ENCODE data around the gene CD84. TPM values are rescaled to one million over a fixed set of nuclear protein-coding genes. Genes with fewer than 3 reads are reported as not detected.
"Not testable (repeated sequence)": the region's sequence is repeated elsewhere in the genome, so short reads cannot be mapped to it uniquely, and the experiment has no call there.

Gene CD84
- total RNA-seq, 6 experiments from 2014 or later, result 2.4 to 11.1 (median 3.4) TPM

DNA sequence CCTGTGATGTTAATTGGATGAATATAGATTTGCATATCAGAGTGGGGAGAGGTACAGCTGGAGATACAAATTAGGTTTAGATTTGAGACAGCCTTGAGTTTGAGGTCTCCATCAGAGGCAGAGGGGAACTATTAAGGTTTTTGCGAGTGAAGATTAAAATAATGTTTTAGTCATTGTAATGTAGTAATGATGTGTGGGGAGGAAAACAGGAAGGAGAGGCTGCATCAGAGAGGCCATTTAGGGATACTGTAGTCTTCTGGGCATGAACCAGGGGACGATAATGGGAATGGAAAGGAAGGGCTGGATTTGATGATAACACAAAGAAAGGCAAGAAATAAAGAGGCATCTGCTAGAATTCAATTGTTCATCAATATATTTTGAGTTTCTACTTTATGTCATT is 9.5 kb downstream of the CD84 start:
- no peak for TF ChIP-seq POLR2A (IDR thresholded peaks at IDR 0.05)
- TF ChIP-seq, protein P1, sequence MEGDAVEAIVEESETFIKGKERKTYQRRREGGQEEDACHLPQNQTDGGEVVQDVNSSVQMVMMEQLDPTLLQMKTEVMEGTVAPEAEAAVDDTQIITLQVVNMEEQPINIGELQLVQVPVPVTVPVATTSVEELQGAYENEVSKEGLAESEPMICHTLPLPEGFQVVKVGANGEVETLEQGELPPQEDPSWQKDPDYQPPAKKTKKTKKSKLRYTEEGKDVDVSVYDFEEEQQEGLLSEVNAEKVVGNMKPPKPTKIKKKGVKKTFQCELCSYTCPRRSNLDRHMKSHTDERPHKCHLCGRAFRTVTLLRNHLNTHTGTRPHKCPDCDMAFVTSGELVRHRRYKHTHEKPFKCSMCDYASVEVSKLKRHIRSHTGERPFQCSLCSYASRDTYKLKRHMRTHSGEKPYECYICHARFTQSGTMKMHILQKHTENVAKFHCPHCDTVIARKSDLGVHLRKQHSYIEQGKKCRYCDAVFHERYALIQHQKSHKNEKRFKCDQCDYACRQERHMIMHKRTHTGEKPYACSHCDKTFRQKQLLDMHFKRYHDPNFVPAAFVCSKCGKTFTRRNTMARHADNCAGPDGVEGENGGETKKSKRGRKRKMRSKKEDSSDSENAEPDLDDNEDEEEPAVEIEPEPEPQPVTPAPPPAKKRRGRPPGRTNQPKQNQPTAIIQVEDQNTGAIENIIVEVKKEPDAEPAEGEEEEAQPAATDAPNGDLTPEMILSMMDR (IDR thresholded peaks at IDR 0.05), result no peak
- Histone ChIP-seq H3K4me1 (no peaks in the 10 kb centered on the region), H3K27me3 (no peaks in the 10 kb centered on the region), H3K4me3 (no peak overlapping the region), H3K27ac (no peak overlapping the region), H3K9me3 (no peaks in the 10 kb centered on the region), H3K36me3 (no peaks in the 10 kb centered on the region)
- no peak for ATAC-seq
- 26% methylated on average over 2 of the region's 2 CpGs for WGBS (ENCODE audit: insufficient coverage, low coverage, low lambda C conversion rate, missing lambda C conversion rate)
- intact Hi-C loops (cut with DNase I), result no loop called here
- no peak for DNase-seq

DNA sequence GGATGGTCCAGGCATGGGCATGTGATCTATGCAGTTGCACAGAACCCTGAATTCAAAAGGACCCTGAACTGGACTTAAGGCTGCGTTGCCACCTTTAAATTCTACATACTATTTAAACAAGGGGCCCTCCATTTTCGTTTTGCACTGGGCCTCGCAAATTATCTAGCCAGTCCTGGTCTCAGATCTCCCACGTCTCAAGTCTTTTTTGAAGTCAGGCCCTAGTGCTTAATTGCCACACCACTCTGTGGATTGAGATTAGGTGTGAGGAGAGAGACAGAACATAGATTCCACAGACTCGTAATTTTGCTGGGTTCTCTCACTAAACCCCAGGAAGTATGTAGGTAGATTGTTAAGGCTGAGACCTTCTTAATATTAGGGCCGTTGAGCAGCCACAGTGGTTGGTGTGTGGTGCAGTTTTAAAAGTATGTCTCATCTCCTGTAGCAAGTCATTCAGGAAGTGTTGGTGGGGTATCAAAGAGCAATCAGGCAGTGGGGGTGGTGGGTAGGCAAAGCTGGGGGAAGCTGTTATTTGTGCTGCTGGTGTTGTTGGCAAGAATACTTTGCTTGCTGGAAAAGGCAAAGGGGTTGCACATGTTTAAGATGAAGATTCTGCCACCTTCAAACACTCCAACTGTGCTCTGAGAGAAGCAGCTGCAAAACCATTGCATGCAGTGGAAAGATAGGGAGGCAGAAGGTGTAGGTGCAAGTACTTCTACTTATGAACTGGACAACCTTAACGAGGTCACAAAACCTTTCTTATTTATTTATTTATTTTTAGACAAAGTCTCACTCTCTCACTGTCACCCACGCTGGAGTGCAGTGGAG is 11.2 kb downstream of the CD84 start:
- H3K27ac ChIP-seq, result no peak overlapping the region
- no peaks in the 10 kb centered on the region for H3K9me3 ChIP-seq
- ATAC-seq (peak; percentile 26 to 40 (median 36)), DNase-seq (no peak)
- TF ChIP-seq POLR2A (IDR thresholded peaks at IDR 0.05), result no peak
- TF ChIP-seq, protein P1 (IDR thresholded peaks at IDR 0.05), result no peak
- 60% methylated on average over 7 of the region's 8 CpGs for WGBS (ENCODE audit: insufficient coverage, low coverage, low lambda C conversion rate, missing lambda C conversion rate)
- H3K36me3 ChIP-seq, result no peaks in the 10 kb centered on the region
- intact Hi-C loops (cut with DNase I), result no loop called here
- H3K27me3 ChIP-seq, result no peaks in the 10 kb centered on the region
- H3K4me1 ChIP-seq, result no peaks in the 10 kb centered on the region
- no peak overlapping the region for H3K4me3 ChIP-seq

DNA sequence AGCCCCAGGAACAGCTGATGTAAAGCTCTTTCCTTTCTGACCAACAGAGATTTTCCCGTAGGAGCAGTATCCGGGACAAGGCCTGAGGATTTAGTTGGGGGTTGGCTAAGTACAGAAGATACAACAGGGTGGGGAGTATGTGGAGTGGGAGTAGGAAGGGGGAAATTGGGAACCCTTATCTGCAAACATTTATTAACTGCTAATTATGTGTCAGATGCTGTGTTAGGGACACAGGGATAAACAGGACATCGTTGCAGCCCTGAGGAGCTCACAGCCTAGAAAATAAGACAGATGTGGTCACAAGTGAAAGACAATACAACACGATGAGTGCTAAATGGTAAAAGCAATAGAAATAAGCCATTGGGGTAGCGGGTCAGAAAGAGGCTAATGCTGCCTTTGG is 12.0 kb downstream of the CD84 start:
- no peak for DNase-seq
- TF ChIP-seq, protein P1 (IDR thresholded peaks at IDR 0.05), result no peak
- TF ChIP-seq POLR2A (IDR thresholded peaks at IDR 0.05), result no peak
- Histone ChIP-seq H3K36me3 (no peaks in the 10 kb centered on the region), H3K27me3 (no peaks in the 10 kb centered on the region), H3K4me1 (no peaks in the 10 kb centered on the region), H3K4me3 (no peak overlapping the region), H3K9me3 (no peaks in the 10 kb centered on the region), H3K27ac (no peak overlapping the region)
- no peak for ATAC-seq
- intact Hi-C loops (cut with DNase I), result no loop called here
- 63% methylated on average over 5 of the region's 5 CpGs for WGBS (ENCODE audit: insufficient coverage, low coverage, low lambda C conversion rate, missing lambda C conversion rate)

DNA sequence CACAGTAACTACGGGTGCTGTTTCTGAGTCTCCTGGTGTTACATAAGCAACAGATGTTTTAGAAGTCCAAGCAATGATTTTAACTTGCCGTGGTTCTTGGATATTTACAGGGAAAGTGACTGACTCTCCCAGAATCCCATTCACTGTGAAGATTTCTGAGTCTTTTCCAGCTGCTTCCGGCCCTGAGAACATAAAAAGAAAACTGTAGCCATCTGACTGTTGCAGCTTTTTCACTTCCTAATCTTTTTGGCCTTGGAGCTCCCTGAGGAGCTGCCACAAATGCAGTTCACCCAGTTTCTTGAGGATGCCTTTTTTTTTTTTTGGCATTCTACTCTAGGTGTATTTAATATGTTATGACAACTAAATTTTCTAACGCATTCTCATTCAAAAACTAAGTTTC is 13.7 kb downstream of the CD84 start:
- DNase-seq (no peak), ATAC-seq (no peak)
- intact Hi-C loops (cut with DNase I), result no loop called here
- WGBS (ENCODE audit: insufficient coverage, low coverage, low lambda C conversion rate, missing lambda C conversion rate), result 57% methylated on average over 4 of the region's 4 CpGs
- Histone ChIP-seq H3K27ac (no peak overlapping the region), H3K9me3 (no peaks in the 10 kb centered on the region), H3K4me1 (no peaks in the 10 kb centered on the region), H3K36me3 (no peaks in the 10 kb centered on the region), H3K27me3 (no peaks in the 10 kb centered on the region), H3K4me3 (no peak overlapping the region)
- TF ChIP-seq POLR2A (IDR thresholded peaks at IDR 0.05), result no peak
- TF ChIP-seq, protein P1 (IDR thresholded peaks at IDR 0.05), result no peak

DNA sequence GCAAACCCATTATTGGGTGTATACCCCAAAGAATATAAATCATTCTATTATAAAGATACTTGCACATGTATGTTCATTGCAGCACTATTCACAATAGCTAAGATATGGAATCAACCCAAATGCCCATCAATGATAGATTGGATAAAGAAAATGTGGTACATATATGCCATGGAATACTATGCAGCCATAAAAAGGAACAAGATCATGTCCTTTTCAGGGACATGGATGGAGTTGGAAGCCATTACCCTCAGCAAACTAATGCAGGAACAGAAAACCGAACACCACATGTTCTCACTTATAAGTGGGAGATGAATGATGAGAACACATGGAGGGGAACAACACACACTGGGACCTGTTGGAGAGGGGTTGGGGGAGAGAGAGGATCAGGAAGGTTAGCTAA is 16.1 kb downstream of the CD84 start:
- H3K4me1 ChIP-seq; H3K9me3 ChIP-seq; ATAC-seq; H3K36me3 ChIP-seq; intact Hi-C loops (cut with DNase I); DNase-seq; H3K27me3 ChIP-seq; H3K27ac ChIP-seq; H3K4me3 ChIP-seq: not testable (repeated sequence)
- 50% methylated on average over 1 of the region's 1 CpG for WGBS (ENCODE audit: insufficient coverage, low coverage, low lambda C conversion rate, missing lambda C conversion rate)

DNA sequence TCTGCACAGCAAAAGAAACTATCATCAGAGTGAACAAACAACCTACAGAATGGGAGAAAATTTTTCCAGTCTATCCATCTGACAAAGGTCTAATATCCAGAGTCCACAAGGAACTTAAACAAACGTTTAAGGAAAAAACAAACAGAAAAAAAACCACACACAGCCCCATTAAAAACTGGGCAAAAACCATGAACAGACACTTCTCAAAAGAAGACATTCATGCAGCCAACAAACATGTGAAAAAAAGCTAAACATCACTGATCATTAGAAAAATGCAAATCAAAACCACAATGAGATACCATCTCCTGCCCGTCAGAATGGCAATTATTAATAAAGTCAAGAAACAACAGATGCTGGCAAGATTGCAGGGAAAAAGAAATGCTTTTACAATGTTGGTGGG is 16.6 kb downstream of the CD84 start:
- ATAC-seq; H3K9me3 ChIP-seq; H3K4me1 ChIP-seq; H3K4me3 ChIP-seq; DNase-seq; H3K27ac ChIP-seq; H3K36me3 ChIP-seq; intact Hi-C loops (cut with DNase I); H3K27me3 ChIP-seq: not testable (repeated sequence)
- 45% methylated on average over 2 of the region's 2 CpGs for WGBS (ENCODE audit: insufficient coverage, low coverage, low lambda C conversion rate, missing lambda C conversion rate)

Data from right lobe of liver (tissue), 6 donors.